DMS114 treated with DMSO at 0.1 percent for 48 hours (cell line): ENCODE measurements around the gene C20orf96.

ENCODE experiments used
- DNase-seq: peaks from one replicate; lab custom pipeline; 2025; ENCODE audit not compliant: unreplicated experiment; lab: John Stamatoyannopoulos, UW

The C20orf96 gene

GRCh38 chr20:312866-313265, 22.3 kb upstream of the C20orf96 start:
- DNase-seq: no peak

GRCh38 chr20:312067-312466, 21.5 kb upstream of the C20orf96 start:
- DNase-seq: no peak

- DNase-seq: no peak
Observed at GRCh38 chr20:311609-312008, 21.1 kb upstream of the C20orf96 start.

- no peak for DNase-seq
Observed at GRCh38 chr20:310645-311044, 20.1 kb upstream of the C20orf96 start.

- peak; percentile 87 for DNase-seq
Observed at GRCh38 chr20:309841-310644, 19.5 kb upstream of the C20orf96 start.

GRCh38 chr20:309306-309840, 18.8 kb upstream of the C20orf96 start:
- DNase-seq: no peak

GRCh38 chr20:308427-309038, 18.0 kb upstream of the C20orf96 start:
- DNase-seq: no peak

GRCh38 chr20:305745-306144, 15.2 kb upstream of the C20orf96 start:
- no peak for DNase-seq

- DNase-seq: no peak
Observed at GRCh38 chr20:301886-302848, 11.6 kb upstream of the C20orf96 start.

GRCh38 chr20:300345-300990, 9.9 kb upstream of the C20orf96 start:
- DNase-seq: no peak

GRCh38 chr20:298776-299391, 8.3 kb upstream of the C20orf96 start:
- DNase-seq: no peak

- DNase-seq: no peak
Observed at GRCh38 chr20:297925-298775, 7.6 kb upstream of the C20orf96 start.

- DNase-seq: peak; percentile 79
Observed at GRCh38 chr20:297098-297924, 6.8 kb upstream of the C20orf96 start, which contains the start of gene ZCCHC3. Gene ZCCHC3 (plus strand): TSS chr20:297570. CDS start chr20:297587, 17 bp downstream.

GRCh38 chr20:295804-296203, 5.3 kb upstream of the C20orf96 start:
- no peak for DNase-seq

GRCh38 chr20:294602-295001, 4.1 kb upstream of the C20orf96 start:
- no peak for DNase-seq

- DNase-seq: no peak
Observed at GRCh38 chr20:289693-290083, 862 bp downstream of the C20orf96 start.

- no peak for DNase-seq
Observed at GRCh38 chr20:288956-289692, 1.4 kb downstream of the C20orf96 start.

- DNase-seq: no peak
Observed at GRCh38 chr20:286508-286907, 4.0 kb downstream of the C20orf96 start.
